Uterus (tissue), 4 donors: ENCODE results near the gene PRG2. TPM values are rescaled to one million over a fixed set of nuclear protein-coding genes. Genes with fewer than 3 reads are reported as not detected.

Experiments used
- DNase-seq, 2 donors: peaks; one replicate each; pipeline ENCODE4 v3.0.0-alpha.2; 2019 to 2020
- H3K27ac ChIP-seq, 2 donors: fragments of 200-600 bp; sonication (generic); 1 replicate in 1 of 2; 2 replicates in 1 of 2; pipeline ENCODE4 v1.5.1; 2016 to 2018
- H3K27me3 ChIP-seq, 2 donors: fragments of 200-600 bp; sonication (generic); one replicate each; pipeline ENCODE4 v1.5.1; 2018 to 2019; ENCODE audit warnings: control low read depth in 1 of 2
- H3K36me3 ChIP-seq, 2 donors: fragments of 200-600 bp; sonication (generic); one replicate each; pipeline ENCODE4 v1.5.1; 2019; ENCODE audit warnings: control low read depth in 1 of 2
- H3K4me1 ChIP-seq, 2 donors: fragments of 200-600 bp; sonication (generic); one replicate each; pipeline ENCODE4 v1.5.1; 2018 to 2019; ENCODE audit warnings: control low read depth in 1 of 2
- H3K4me3 ChIP-seq, 2 donors: fragments of 200-600 bp; sonication (generic); 1 replicate in 1 of 2; 2 replicates in 1 of 2; pipeline ENCODE4 v1.5.1; 2018 to 2019; ENCODE audit warnings: mild to moderate bottlenecking in 1 of 2
- H3K9me3 ChIP-seq, 2 donors: fragments of 200-600 bp; sonication (generic); one replicate each; pipeline ENCODE4 v1.5.1; 2019; ENCODE audit warnings: control low read depth in 1 of 2
- POLR2A ChIP-seq, 2 donors: fragments of 450-650 bp; IDR thresholded peaks; one replicate each; pipeline ENCODE4 v1.6.1; 2016; ENCODE audit warnings: antibody characterized with exemption in 2 of 2, mild to moderate bottlenecking in 1 of 2, moderate library complexity in 1 of 2
- intact Hi-C: fragments of 100-400 bp; cut with DNase I; formaldehyde crosslinking; loops from one replicate; pipeline ENCODE4 v1.15.1; 2023; ENCODE audit warnings: low total_unique reads
- total RNA-seq, 4 donors: library from RNA; depleted of rRNA in 3 of 4; stranded (reverse); fragments of >200 nt in 3 of 4; gene quantifications; one replicate each; pipeline versions ENCODE4 v1.1.0 to v1.2.4, GENCODE V29; 2014 to 2023
- TF ChIP-seq, protein P1 (sequence below), 4 experiments: fragments of 200-600 bp in 2 of 4; fragments of 450-650 bp in 2 of 4; sonication (generic) in 2 of 4; IDR thresholded peaks; one replicate each; pipeline ENCODE4 v1.5.1; 2016 to 2019; ENCODE audit warnings: antibody characterized with exemption in 4 of 4, mild to moderate bottlenecking in 2 of 4, moderate library complexity in 1 of 4
- donor health status: DM: yes; HTN: yes; CAD: no.

PRG2 gene
- total RNA-seq, 4 donors from 2014 or later: 0.21 TPM; not detected in 3

DNA sequence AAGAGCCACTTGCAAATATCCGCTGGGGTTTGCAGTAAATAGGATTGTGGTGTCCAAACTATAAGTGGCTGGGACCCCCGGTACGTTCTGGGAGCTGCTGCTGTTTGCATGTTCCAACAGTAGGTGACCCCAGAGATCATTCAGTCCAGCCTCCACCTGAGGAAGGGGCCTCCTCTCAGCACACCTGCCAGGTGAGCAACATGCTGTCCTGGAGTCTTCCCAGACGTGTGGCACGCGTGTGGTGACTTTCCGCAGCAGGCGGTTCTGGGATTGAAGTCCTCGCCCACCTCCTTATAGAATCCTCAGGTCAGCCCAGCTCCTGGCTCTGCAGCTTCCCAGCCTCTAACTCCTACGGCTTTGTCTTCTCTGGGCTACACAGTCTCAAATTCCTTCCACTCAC lies 45.6 kb downstream of the PRG2 start:
- TF ChIP-seq, protein P1, sequence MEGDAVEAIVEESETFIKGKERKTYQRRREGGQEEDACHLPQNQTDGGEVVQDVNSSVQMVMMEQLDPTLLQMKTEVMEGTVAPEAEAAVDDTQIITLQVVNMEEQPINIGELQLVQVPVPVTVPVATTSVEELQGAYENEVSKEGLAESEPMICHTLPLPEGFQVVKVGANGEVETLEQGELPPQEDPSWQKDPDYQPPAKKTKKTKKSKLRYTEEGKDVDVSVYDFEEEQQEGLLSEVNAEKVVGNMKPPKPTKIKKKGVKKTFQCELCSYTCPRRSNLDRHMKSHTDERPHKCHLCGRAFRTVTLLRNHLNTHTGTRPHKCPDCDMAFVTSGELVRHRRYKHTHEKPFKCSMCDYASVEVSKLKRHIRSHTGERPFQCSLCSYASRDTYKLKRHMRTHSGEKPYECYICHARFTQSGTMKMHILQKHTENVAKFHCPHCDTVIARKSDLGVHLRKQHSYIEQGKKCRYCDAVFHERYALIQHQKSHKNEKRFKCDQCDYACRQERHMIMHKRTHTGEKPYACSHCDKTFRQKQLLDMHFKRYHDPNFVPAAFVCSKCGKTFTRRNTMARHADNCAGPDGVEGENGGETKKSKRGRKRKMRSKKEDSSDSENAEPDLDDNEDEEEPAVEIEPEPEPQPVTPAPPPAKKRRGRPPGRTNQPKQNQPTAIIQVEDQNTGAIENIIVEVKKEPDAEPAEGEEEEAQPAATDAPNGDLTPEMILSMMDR (IDR thresholded peaks at IDR 0.05): no peak
- no peak for TF ChIP-seq POLR2A (IDR thresholded peaks at IDR 0.05)
- intact Hi-C loops: no loop called here

DNA sequence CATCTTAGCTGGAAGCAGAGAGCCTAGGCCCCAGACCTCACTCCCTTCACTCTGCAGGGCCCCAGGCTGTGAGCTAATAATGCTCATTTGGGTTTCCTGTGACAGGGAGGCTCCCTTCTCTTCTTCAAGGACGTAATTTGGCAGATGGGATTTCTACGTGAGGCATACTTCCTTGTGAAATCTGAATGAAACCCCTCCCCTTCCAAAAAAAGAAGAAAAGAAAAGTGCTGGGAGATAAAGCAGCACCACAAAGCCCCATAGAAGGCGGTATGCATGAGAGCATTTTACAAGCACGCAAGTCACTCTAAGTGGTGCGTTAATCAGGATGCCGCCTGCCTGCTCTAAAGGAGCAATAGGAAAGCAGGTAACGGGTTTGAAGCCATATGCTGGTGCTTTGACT lies 46.6 kb downstream of the PRG2 start:
- DNase-seq: no peak
- TF ChIP-seq, protein P1 (IDR thresholded peaks at IDR 0.05): no peak
- TF ChIP-seq POLR2A (IDR thresholded peaks at IDR 0.05): no peak
- intact Hi-C loops: no loop called here
- Histone ChIP-seq H3K27me3 (no peaks in the 10 kb centered on the region), H3K4me1 (no peaks in the 10 kb centered on the region), H3K36me3 (no peaks in the 10 kb centered on the region), H3K9me3 (no peaks in the 10 kb centered on the region), H3K27ac (no peak overlapping the region), H3K4me3 (no peak overlapping the region)

More for the DNA sequence above, 45.6 kb downstream of the PRG2 start:
- Histone ChIP-seq H3K36me3 (no peaks in the 10 kb centered on the region), H3K4me3 (no peak overlapping the region), H3K4me1 (no peaks in the 10 kb centered on the region), H3K9me3 (no peaks in the 10 kb centered on the region), H3K27ac (no peak overlapping the region), H3K27me3 (no peaks in the 10 kb centered on the region)
- no peak for DNase-seq

DNA sequence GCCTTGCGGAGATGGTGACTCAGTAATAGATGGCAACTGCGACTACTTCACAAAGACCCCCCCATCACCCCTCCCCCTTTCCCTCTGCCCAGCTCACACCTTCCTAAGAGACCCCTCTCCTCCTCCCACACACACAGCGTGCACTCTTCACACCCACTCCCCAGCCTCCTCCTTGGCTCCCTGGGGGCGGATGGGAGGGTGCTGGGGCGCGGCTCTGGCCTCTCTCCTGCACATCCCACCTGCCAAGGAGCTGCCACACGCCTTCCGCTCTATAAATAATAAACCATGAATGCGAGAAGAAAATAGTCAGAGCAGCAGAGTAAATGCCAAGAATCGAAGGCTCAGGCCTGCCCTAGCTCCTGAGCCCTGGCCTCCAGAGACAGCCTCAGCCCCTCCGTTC lies 47.7 kb downstream of the PRG2 start:
- DNase-seq: no peak
- TF ChIP-seq POLR2A (IDR thresholded peaks at IDR 0.05): no peak
- TF ChIP-seq, protein P1 (IDR thresholded peaks at IDR 0.05): no peak
- intact Hi-C loops: no loop called here
- H3K36me3 ChIP-seq: no peaks in the 10 kb centered on the region
- no peak overlapping the region for H3K4me3 ChIP-seq
- H3K9me3 ChIP-seq: no peaks in the 10 kb centered on the region
- H3K4me1 ChIP-seq: no peaks in the 10 kb centered on the region
- H3K27me3 ChIP-seq: no peaks in the 10 kb centered on the region
- H3K27ac ChIP-seq: no peak overlapping the region

DNA sequence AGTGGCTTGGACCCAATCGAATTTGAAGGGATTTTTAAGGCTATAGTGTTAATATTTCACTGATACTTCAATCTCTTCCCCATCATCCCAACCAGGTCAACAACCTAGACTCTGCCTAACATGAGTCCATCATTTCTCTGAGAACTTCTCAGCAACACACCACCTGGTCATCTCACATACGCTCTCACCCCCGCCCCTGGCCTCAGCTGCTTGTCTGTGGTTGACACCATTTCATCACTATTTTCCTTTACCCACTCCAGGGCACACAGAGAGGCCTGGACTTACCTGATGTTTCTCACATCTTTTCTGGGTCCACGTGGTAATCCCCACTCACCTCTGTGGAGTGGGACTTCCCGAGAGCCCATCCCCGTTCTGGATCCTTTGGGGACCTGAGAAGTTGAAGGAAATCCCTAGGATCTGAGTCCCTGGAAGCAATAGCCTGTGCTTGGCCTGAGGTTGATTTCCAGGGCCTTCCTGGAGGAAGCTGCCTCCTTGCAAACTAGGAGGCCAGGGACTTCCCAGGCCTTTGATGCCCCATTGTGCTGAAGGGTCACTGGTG lies 49.1 kb downstream of the PRG2 start:
- intact Hi-C loops: no loop called here
- H3K36me3 ChIP-seq: no peaks in the 10 kb centered on the region
- no peaks in the 10 kb centered on the region for H3K9me3 ChIP-seq
- H3K27ac ChIP-seq: no peak overlapping the region
- TF ChIP-seq, protein P1 (IDR thresholded peaks at IDR 0.05): no peak
- TF ChIP-seq POLR2A (IDR thresholded peaks at IDR 0.05): no peak
- H3K4me3 ChIP-seq: no peak overlapping the region
- H3K4me1 ChIP-seq: no peaks in the 10 kb centered on the region
- DNase-seq: no peak
- no peaks in the 10 kb centered on the region for H3K27me3 ChIP-seq

DNA sequence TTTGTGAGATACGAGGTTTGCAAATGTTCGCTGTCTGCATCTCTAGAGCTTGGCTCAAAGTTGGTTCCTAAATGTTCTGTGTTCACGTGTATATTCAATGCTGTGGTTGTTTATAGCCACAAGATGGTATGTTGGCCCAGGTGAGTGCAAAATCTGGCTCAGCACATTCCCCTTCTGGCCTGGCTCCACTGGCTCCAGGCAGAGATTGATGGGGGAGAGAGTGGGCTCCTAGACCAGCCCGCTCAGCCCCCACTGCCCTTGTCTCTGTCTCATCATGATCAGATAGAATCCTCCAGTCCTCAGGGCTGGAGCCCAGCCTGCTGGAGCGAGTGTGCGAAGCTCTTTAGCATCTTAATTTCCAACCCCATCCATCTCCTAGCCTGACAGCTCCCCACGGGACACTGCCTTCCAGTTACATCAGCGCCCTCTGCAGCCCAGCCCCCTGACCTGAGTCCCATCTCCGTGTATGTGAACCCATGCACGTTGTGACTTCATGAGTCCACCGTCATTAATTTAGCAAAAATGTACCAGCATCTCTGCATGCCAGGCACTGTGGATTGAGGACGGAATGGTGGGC lies 50.3 kb downstream of the PRG2 start:
- H3K4me1 ChIP-seq: no peaks in the 10 kb centered on the region
- DNase-seq: no peak
- no peaks in the 10 kb centered on the region for H3K27me3 ChIP-seq
- H3K9me3 ChIP-seq: no peaks in the 10 kb centered on the region
- no peak for TF ChIP-seq POLR2A (IDR thresholded peaks at IDR 0.05)
- TF ChIP-seq, protein P1 (IDR thresholded peaks at IDR 0.05): no peak
- no peaks in the 10 kb centered on the region for H3K36me3 ChIP-seq
- no peak overlapping the region for H3K27ac ChIP-seq
- intact Hi-C loops: no loop called here
- no peak overlapping the region for H3K4me3 ChIP-seq
